Stimulated activated CD4-positive, alpha-beta T cell treated with anti-CD3 and anti-CD28 coated beads, Interleukin-4, amount 100 ng/mL, for 48 hours (primary cell): ENCODE measurements around the gene AKR1C8.
"Not testable (repeated sequence)": the region's sequence is repeated elsewhere in the genome, so short reads cannot be mapped to it uniquely, and the experiment has no call there.

ENCODE experiments used
- DNase-seq, 2 donors: peaks; one replicate each; pipeline ENCODE4 v3.0.0-alpha.2; 2020; ENCODE audit warnings: low read depth in 2 of 2

Gene AKR1C8

DNA sequence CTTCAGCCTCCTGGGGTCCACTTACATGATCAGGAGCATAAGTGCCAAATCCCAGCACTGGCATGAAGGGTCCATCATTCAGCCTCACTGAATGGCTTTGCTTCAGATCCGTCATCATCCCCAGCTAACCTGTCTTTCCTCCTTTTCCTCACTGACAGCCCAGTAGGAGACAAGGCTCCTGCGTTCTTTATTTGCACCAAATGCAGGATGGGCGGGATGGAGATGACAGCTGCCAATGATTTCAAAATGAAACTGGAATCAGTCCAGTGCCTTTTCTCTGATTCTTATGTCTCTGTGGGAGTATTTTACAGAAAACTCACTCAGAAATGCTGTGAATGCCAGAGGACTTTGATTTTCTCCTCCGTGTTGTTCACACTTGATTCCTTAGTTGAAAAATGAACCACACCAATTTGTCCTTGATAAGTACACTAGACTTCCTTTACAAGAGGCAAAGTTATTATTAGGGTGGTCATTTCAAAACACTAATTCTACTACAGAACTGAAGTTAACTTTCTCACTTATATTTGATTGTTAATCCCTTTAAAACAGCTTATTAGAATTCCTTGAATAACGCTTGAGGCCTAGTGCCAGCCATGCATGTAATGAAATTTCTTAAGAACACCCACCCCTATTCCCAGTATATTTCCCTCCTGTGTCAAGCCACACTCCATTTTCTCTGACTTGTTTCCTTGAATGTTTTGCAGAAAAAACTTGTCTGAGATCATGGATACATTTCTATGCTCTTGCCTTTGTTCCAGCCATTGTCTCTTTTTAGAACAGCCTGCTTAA, at the start of gene AKR1C8:
AKR1C8 (minus strand) TSS at position 164 of the 789 bp plus-strand sequence; CDS start at position 118, 46 bp downstream.
- no peak for DNase-seq

GRCh38 chr10:5234106-5234860, 49.3 kb upstream of the AKR1C8 start:
- no peak for DNase-seq

DNA sequence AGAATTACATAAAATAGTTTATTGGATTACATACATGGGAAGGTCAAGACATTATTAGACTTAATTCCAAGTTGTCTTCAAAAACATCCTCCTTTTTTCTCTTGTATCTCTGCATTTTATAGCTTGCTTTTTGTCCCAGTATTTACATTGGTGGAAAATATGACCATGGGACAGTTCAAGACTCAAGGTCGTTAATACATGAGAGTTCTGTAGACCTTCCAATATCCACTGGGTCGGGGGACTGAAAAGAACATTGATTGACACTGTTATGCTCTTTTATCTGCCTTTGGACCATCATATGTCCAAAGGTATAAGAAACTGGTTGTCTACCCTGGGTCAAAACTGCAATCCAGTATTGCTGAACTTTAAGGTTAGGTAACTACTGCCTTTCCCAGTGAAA, 48.4 kb upstream of the AKR1C8 start:
- no peak for DNase-seq

- no peak for DNase-seq
Observed at GRCh38 chr10:5229019-5229418, 44.1 kb upstream of the AKR1C8 start.

DNA sequence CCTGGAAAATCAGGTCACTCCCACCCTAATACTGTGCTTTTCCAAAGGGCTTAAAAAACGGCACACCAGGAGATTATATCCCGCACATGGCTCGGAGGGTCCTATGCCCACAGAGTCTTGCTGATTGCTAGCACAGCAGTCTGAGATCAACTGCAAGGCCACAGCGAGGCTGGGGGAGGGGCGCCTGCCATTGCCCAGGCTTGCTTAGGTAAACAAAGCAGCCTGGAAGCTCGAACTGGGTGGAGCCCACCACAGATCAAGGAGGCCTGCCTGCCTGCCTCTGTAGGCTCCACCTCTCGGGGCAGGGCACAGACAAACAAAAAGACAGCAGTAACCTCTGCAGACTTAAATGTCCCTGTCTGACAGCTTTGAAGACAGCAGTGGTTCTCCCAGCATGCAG, 38.0 kb upstream of the AKR1C8 start:
- DNase-seq: not testable (repeated sequence)

GRCh38 chr10:5219262-5219661, 34.3 kb upstream of the AKR1C8 start:
- DNase-seq: no peak

GRCh38 chr10:5216801-5217200, 31.9 kb upstream of the AKR1C8 start:
- DNase-seq: no peak

GRCh38 chr10:5211696-5212536, 27.0 kb upstream of the AKR1C8 start:
- no peak for DNase-seq

DNA sequence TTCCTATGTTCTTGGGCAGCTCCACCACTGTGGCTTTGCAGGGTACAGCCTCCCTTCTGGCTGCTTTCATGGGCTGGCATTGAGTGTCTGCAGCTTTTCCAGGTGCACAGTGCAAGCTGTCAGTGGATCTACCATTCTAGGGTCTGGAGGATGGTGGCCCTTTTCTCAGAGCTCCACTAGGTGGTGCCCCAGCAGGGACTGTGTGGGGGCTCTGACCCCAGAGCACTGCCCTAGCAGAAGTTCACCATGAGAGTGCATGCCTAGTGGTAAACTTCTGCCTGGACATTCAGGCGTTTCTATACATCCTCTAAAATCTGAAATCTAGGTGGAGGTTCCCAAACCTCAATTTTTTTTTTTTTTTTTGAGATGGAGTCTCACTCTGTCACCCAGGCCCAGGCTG, 25.3 kb upstream of the AKR1C8 start:
- not testable (repeated sequence) for DNase-seq

DNA sequence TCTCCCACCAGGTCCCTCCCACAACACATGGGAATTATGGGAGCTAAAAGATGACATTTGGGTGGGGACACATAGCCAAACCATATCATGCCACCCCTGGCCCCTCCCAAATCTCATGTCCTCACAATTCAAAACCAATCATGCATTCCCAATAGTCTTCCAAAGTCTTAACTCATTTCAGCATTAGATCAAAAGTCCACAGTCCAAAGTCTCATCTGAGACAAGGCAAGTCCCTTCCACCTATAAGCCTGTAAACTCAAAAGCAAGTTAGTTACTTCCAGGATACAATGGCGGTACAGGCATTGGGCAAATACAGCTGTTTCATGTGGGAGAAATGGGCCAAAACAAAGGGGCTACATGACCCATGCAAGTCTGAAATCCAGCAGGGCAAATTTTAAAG, 24.8 kb upstream of the AKR1C8 start:
- DNase-seq: not testable (repeated sequence)

DNA sequence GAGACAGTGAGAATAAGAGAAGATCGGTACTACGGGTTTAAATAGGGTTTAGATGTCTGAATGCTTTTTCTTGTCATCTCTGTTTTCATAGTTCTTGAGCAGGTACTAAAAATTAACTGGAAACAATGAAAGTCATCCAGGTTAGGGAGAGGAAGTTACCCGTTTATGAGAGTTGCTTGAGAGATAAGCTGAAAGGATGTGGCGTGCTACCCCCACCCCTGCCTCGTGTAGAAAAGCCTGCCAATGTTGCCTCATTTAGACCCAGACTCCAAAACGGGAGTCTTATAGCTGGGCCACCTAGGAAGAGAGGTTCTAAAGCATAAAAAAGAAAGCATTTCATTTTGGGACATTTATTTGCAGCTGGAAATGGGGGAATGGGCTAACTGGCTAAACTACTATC, 21.8 kb upstream of the AKR1C8 start:
- no peak for DNase-seq

DNA sequence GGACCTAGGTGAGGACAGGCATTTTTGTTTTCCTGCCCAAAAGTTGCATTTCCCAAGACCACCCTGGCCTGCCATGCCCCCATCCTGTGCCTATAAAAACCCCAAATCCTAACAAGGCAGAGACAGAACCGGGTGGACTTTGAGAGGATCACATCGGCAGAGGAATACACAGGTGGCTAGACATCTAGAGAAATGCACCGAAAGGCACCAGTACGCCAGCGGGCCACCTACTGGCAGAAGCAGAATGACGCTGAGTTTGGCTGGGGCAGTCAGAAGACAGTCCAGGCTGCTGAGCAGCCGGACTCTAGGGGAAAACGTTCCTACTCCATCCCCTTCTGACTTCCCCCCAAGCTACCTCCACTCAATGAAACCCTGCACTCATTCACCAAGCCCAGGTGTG, 14.4 kb upstream of the AKR1C8 start:
- no peak for DNase-seq

GRCh38 chr10:5198386-5198785, 13.4 kb upstream of the AKR1C8 start:
- no peak for DNase-seq

DNA sequence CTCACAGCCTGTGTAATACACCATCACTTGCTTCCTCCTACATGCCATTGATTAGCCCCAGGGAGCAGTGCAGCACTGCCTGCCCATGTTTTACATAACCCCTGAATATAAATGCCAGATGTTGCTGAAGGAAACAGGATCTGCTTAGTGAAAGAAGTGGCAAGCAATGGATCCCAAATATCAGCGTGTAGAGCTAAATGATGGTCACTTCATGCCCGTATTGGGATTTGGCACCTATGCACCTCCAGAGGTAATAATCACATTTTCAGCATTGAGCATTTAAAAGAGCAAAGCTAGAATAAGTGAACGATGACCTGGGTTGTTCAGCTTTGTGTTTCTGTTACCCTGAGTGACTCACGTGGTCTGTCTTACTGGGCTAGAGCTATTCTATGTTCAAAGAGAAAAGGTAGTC, 11.8 kb upstream of the AKR1C8 start, which contains the start of gene AKR1C4:
AKR1C4 (plus strand) TSS at position 136 of the 412 bp plus-strand sequence; CDS start at position 167, 31 bp downstream.
- no peak for DNase-seq

- no peak for DNase-seq
Observed at GRCh38 chr10:5195727-5196374, 10.9 kb upstream of the AKR1C8 start.

GRCh38 chr10:5194431-5194830, 9.5 kb upstream of the AKR1C8 start:
- no peak for DNase-seq

- DNase-seq: no peak
Observed at GRCh38 chr10:5188358-5188757, 3.4 kb upstream of the AKR1C8 start.

DNA sequence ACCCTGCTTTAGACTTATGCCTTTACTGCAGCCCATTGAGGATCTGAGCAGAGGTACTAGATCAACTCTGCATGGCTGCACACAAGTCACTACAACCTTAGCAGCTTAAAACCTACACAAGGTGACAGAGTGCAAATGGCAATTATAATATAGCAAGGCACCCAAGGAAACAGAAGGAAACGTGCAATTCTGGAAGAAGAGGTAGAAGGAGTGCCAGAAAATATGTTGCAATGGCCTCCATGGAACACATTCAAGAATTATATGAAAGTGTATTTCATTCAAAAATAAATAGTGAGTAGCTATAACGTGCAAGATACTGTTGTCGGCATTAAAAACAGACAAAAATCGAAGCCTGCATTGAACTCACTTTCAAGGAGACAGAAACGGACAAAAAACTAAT, 2.9 kb upstream of the AKR1C8 start:
- no peak for DNase-seq

DNA sequence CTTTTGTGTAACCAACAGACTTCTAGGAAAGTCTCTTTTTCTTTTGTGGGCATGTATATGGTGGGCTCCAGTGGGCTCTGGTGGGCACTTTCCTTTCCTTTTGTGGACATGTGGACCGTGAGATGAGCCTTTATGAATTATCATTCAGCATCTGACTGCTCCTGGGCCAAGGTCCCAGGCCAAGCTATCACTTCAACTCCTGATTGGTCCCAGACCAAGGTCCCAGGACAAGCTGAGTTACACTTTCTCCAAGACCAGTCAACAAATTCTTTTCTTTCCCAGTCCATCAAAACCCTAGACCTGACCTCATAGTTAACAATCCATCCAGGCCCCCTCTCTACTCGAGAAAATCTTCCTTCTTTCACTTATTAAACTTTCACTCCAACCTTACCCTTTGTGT, 1.0 kb downstream of the AKR1C8 start:
- no peak for DNase-seq

DNA sequence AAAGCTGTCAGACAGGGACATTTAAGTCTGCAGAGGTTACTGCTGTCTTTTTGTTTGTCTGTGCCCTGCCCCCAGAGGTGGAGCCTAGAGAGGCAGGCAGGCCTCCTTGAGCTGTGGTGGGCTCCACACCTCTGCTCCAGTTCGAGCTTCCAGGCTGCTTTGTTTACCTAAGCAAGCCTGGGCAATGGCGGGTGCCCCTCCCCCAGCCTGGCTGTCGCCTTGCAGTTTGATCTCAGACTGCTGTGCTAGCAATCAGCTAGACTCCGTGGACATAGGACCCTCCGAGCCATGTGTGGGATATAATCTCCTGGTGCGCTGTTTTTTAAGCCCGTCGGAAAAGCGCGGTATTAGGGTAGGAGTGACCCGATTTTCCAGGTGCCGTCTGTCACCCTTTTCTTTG, 4.4 kb downstream of the AKR1C8 start:
- not testable (repeated sequence) for DNase-seq

- not testable (repeated sequence) for DNase-seq
Observed at GRCh38 chr10:5175581-5175980, 9.4 kb downstream of the AKR1C8 start.
